Placental pericyte (primary cell): ENCODE data around the gene HPD. TPM values are rescaled to one million over a fixed set of nuclear protein-coding genes. Genes with fewer than 3 reads are reported as not detected.

Source experiments
- small RNA-seq: library from RNA; depleted of rRNA; stranded (forward); fragments of <200 nt; gene quantifications from one replicate; pipeline ENCODE3, GENCODE V24; 2012; ENCODE audit warnings: low replicate concordance
- total RNA-seq: library from RNA; depleted of rRNA; stranded (reverse); fragments of >200 nt; gene quantifications from 2 replicates; pipeline ENCODE4 v1.2.3, GENCODE V29; 2012

Gene HPD
- total RNA-seq: 0.22 TPM in 1 of 2 replicates, not detected in the other

DNA sequence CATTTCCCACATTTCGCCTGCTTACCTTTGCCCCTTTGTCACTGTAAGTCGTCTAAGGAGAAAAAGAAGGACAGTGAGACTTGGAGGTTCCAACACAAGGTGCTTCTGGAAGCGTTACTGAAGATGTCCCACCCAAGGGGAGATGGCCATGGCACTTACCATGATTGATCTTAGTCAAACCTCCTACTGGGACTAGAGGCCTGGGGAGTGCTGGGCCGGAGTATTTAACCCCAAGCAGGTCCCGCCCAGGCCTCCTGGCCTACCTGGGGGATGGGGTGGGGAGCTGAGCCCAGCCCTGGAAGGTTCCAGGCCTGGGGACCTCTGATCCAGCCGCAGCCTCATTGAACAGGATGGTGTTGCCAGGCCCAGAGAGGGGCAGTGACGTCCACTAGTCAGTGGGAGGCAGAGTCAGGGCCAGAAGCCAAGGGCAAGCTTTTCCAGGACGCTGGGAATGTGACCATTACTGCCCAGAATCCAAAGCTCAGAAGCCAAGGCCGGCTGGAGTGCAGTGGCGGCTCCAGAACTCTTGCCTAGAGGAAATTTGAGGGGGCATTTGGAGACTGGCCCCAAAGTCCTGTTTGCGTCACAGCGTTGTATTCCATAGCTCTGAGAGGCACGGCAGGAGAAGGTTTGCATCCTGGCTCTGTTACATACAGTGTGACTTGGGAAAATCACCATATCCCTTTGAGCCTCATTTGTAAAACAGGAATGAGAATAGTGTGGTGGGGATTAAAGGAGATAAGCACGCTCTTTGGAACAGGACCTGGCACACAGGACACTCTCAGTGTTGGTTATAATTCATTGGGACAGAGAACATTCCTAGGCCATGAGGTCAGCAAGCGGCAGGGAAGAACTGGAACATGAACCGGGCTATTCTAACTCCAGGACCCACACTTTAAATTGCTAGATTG is at the start of gene HPD:
Gene HPD (minus strand): TSS at position 198 of the 911 bp plus-strand sequence. CDS start 36 bp downstream, at position 162.

DNA sequence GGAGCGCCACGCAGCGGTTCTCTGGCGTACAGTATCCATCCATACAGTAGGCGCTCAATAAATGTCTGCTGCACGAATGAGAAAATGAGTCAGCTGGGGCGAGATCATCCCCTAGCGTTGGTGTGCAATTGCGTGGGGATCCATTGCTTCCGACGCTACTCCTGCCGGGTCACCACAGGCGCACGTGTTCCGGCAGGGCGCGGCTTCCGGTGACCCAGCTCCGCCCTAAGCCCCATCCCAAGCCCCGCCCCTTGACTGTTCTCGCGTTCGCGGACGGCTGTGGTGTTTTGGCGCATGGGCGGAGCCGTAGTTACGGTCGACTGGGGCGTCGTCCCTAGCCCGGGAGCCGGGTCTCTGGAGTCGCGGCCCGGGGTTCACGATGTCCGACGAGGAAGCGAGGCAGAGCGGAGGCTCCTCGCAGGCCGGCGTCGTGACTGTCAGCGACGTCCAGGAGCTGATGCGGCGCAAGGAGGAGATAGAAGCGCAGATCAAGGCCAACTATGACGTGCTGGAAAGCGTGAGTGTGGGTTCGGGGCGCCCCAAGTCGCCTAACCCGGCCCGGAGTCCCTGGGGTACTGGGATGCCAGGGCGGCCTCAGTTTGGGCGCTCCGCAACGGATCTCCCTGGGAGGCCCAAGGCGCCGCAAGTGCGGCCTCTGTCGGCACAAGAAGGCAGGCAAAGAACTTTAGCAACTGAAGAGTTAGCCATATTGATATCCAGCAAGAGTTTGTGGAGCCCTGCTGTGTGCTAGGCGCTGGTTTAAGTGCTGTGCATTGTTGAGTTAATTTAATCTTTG is 30.0 kb upstream of the HPD start, which contains the start of gene PSMD9:
Gene PSMD9 (plus strand): TSS at position 313 of the 796 bp plus-strand sequence. CDS start 67 bp downstream, at position 380.

DNA sequence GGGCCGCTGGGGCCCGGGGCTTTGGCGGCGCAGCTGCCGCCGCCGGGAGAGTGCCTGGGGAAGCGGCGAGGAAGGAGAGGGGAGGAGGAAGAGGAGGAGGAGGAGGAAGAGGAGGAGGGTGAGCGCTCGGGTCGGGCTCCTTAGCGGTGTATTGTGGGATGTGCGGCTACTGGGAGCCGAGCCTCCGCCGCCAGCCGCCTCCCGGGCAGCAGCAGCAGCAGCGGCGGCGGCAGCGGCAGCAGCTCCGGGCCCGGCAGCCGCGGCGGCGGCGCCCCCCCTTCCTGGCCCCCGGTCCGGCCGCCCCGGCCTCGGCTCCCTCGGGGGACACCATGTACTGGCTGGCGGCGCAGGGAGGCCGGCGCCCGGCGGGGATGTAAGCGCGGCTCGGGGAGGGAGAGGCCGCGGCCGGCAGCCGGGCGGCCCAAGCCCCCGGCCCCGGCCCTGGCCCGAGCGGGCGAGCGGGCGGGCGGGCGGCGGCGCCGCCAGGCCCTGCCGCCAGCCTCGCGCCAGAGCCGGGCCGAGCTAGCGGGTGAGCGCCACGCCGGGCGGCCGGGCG is 54.7 kb downstream of the HPD start, which contains the start of gene SETD1B:
Gene SETD1B (plus strand): TSS at position 149 of the 556 bp plus-strand sequence. CDS start 729 bp downstream, outside the sequence.

GRCh38 chr12:121793440-121793837 is 65.2 kb downstream of the HPD start, which contains the start of gene RHOF:
TSS of gene RHOF (minus strand) at chr12:121793688. CDS start at chr12:121793633, 55 bp downstream.

Small RNA genes lying within 50 kb of the gene (small RNA-seq; reads per million reads assigned to genes)
- gene AC069503.3 (not detected), gene RF00017 (not detected), gene RNU7-170P (not detected)

Other genes with a start within 250 kb of the HPD start
- gene ORAI1, start 232.3 kb downstream of the HPD start, total RNA-seq: 19.0 and 20.2 TPM in 2 replicates
- 1.5 TPM in 1 of 2 replicates, not detected in the other for gene MORN3, start 189.2 kb downstream of the HPD start, total RNA-seq
- 14.4 and 21.9 TPM in 2 replicates for gene TMEM120B, start 146.1 kb downstream of the HPD start, total RNA-seq
- gene RHOF, start 65.2 kb downstream of the HPD start, total RNA-seq: 9.6 and 9.9 TPM in 2 replicates
- gene SETD1B, start 54.9 kb downstream of the HPD start, total RNA-seq: 6.4 and 10.9 TPM in 2 replicates
- gene PSMD9, start 29.9 kb upstream of the HPD start, total RNA-seq: 65.3 and 93.0 TPM in 2 replicates
- gene CFAP251, start 59.7 kb upstream of the HPD start, total RNA-seq: 4.6 and 5.9 TPM in 2 replicates
- 5.0 and 5.3 TPM in 2 replicates for gene BCL7A, start 163.0 kb upstream of the HPD start, total RNA-seq
- gene MLXIP, start 219.9 kb upstream of the HPD start, total RNA-seq: 27.5 and 35.5 TPM in 2 replicates